ENCODE data around the gene ZNF750. TPM values are rescaled to one million over a fixed set of nuclear protein-coding genes. Genes with fewer than 3 reads are reported as not detected.

Gene ZNF750
- total and polyA plus RNA-seq, 4 donors = 0.02 to 0.08 TPM; not detected in 2

DNA sequence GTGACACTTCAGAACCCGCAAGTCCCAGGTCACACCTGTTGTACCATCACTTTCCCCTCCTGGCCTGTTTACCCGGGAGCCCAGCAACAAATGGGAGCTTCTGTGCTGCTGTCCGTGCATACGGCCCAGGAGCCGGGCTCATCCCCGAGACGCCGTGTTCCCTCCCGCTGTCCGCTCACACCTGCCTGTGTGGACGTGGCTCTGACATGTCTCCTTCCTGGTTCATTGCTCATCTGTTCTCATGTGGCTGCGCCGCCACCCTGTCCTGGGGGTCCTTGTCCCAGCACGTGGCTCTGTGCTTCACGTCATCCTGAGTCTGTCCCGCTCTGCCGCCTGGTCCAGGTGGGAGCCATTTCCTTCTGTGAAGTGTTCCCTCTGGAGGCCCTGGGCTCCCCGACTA is 50.0 kb downstream of the ZNF750 start:
- no peak for TF ChIP-seq YY1 (IDR thresholded peaks at IDR 0.05)
- TF ChIP-seq RXRA (IDR thresholded peaks at IDR 0.05) = no peak
- TF ChIP-seq RAD21 (IDR thresholded peaks at IDR 0.05) = no peak
- TF ChIP-seq, protein P1, sequence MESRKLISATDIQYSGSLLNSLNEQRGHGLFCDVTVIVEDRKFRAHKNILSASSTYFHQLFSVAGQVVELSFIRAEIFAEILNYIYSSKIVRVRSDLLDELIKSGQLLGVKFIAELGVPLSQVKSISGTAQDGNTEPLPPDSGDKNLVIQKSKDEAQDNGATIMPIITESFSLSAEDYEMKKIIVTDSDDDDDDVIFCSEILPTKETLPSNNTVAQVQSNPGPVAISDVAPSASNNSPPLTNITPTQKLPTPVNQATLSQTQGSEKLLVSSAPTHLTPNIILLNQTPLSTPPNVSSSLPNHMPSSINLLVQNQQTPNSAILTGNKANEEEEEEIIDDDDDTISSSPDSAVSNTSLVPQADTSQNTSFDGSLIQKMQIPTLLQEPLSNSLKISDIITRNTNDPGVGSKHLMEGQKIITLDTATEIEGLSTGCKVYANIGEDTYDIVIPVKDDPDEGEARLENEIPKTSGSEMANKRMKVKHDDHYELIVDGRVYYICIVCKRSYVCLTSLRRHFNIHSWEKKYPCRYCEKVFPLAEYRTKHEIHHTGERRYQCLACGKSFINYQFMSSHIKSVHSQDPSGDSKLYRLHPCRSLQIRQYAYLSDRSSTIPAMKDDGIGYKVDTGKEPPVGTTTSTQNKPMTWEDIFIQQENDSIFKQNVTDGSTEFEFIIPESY (IDR thresholded peaks at IDR 0.05) = no peak
- TF ChIP-seq, protein P2, sequence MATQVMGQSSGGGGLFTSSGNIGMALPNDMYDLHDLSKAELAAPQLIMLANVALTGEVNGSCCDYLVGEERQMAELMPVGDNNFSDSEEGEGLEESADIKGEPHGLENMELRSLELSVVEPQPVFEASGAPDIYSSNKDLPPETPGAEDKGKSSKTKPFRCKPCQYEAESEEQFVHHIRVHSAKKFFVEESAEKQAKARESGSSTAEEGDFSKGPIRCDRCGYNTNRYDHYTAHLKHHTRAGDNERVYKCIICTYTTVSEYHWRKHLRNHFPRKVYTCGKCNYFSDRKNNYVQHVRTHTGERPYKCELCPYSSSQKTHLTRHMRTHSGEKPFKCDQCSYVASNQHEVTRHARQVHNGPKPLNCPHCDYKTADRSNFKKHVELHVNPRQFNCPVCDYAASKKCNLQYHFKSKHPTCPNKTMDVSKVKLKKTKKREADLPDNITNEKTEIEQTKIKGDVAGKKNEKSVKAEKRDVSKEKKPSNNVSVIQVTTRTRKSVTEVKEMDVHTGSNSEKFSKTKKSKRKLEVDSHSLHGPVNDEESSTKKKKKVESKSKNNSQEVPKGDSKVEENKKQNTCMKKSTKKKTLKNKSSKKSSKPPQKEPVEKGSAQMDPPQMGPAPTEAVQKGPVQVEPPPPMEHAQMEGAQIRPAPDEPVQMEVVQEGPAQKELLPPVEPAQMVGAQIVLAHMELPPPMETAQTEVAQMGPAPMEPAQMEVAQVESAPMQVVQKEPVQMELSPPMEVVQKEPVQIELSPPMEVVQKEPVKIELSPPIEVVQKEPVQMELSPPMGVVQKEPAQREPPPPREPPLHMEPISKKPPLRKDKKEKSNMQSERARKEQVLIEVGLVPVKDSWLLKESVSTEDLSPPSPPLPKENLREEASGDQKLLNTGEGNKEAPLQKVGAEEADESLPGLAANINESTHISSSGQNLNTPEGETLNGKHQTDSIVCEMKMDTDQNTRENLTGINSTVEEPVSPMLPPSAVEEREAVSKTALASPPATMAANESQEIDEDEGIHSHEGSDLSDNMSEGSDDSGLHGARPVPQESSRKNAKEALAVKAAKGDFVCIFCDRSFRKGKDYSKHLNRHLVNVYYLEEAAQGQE (IDR thresholded peaks at IDR 0.05) = no peak
- no peak for TF ChIP-seq EGR1 (IDR thresholded peaks at IDR 0.05; ENCODE audit: low read depth in 2 of 2)
- no peak for TF ChIP-seq TAF1 (conservative IDR thresholded peaks at IDR 0.05)
- TF ChIP-seq NR2F2 (IDR thresholded peaks at IDR 0.05) = no peak
- TF ChIP-seq JUND (IDR thresholded peaks at IDR 0.05) = no peak
- TF ChIP-seq HNF4A (conservative IDR thresholded peaks at IDR 0.05) = no peak
- no peak for TF ChIP-seq HNF4G (IDR thresholded peaks at IDR 0.05)
- no peak for TF ChIP-seq FOXA2 (IDR thresholded peaks at IDR 0.05)
- TF ChIP-seq, protein P3, sequence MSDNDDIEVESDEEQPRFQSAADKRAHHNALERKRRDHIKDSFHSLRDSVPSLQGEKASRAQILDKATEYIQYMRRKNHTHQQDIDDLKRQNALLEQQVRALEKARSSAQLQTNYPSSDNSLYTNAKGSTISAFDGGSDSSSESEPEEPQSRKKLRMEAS (IDR thresholded peaks at IDR 0.05) = no peak
- TF ChIP-seq, protein P4, sequence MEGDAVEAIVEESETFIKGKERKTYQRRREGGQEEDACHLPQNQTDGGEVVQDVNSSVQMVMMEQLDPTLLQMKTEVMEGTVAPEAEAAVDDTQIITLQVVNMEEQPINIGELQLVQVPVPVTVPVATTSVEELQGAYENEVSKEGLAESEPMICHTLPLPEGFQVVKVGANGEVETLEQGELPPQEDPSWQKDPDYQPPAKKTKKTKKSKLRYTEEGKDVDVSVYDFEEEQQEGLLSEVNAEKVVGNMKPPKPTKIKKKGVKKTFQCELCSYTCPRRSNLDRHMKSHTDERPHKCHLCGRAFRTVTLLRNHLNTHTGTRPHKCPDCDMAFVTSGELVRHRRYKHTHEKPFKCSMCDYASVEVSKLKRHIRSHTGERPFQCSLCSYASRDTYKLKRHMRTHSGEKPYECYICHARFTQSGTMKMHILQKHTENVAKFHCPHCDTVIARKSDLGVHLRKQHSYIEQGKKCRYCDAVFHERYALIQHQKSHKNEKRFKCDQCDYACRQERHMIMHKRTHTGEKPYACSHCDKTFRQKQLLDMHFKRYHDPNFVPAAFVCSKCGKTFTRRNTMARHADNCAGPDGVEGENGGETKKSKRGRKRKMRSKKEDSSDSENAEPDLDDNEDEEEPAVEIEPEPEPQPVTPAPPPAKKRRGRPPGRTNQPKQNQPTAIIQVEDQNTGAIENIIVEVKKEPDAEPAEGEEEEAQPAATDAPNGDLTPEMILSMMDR (IDR thresholded peaks at IDR 0.05; ENCODE audit: low read depth, low read length, missing input control) = no peak
- TF ChIP-seq, protein P5, sequence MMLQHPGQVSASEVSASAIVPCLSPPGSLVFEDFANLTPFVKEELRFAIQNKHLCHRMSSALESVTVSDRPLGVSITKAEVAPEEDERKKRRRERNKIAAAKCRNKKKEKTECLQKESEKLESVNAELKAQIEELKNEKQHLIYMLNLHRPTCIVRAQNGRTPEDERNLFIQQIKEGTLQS (IDR thresholded peaks at IDR 0.05) = no peak
- no peak for TF ChIP-seq GABPA (IDR thresholded peaks at IDR 0.05 in 1 of 2, conservative IDR thresholded peaks at IDR 0.05 in 1 of 2)
- no peak for TF ChIP-seq SP1 (IDR thresholded peaks at IDR 0.05)
- Histone ChIP-seq H3K4me1 (ENCODE audit: control insufficient read depth in 4 of 4, insufficient read depth in 4 of 4, low read length in 3 of 4) (no peaks in the 10 kb centered on the region), H3K9ac (ENCODE audit: low read depth in 1 of 2, low read length in 2 of 2) (no peak overlapping the region), H3K27me3 (ENCODE audit: control insufficient read depth in 4 of 4, insufficient read depth in 4 of 4, low read length in 3 of 4) (no peaks in the 10 kb centered on the region), H3K9me3 (ENCODE audit: control insufficient read depth in 4 of 4, low read length in 3 of 4) (no peaks in the 10 kb centered on the region), H3K4me3 (ENCODE audit: low read depth in 1 of 3, low read length in 3 of 3) (no peak overlapping the region), H3K27ac (ENCODE audit: low read depth in 1 of 2, low read length in 2 of 2) (no peak overlapping the region), H3K36me3 (ENCODE audit: control insufficient read depth in 4 of 4, insufficient read depth in 3 of 4, low read depth in 1 of 4, low read length in 3 of 4) (no peaks in the 10 kb centered on the region)
- no peak for DNase-seq (ENCODE audit: low spot score)
- 99% methylated on average over 18 of the region's 18 CpGs for WGBS
